Measurements from ENCODE around the gene GNB1.

DNA sequence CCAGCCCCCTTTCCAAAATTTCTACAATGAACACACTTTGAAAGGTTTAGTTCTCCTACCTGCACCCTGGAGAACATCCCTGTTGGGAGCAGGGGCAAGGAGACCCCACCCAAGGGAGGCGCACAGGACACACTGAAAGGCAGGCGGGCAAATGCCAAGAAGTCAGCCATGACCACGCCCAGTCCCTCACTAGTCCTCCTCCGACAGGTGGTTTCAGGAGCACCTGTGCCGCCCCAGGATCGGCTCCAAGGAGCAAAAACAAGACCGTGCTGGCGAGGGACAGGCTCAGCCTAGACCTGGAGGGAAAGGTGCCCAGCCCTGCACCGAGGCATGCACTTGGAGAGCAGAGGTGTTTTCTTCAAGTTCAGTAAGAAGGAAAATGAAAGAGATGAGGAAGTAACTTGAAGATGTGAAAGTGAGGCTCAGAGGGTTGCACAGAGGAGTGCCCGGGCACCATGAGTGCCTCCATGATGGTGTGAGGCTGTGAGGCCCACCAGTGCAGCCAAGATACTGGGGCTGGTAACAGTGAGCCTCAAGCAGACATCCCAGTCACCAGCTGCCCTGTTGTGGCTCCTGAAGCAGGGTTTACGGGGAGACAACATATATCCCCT is 93.1 kb downstream of the GNB1 start:
- TF ChIP-seq, protein P1, sequence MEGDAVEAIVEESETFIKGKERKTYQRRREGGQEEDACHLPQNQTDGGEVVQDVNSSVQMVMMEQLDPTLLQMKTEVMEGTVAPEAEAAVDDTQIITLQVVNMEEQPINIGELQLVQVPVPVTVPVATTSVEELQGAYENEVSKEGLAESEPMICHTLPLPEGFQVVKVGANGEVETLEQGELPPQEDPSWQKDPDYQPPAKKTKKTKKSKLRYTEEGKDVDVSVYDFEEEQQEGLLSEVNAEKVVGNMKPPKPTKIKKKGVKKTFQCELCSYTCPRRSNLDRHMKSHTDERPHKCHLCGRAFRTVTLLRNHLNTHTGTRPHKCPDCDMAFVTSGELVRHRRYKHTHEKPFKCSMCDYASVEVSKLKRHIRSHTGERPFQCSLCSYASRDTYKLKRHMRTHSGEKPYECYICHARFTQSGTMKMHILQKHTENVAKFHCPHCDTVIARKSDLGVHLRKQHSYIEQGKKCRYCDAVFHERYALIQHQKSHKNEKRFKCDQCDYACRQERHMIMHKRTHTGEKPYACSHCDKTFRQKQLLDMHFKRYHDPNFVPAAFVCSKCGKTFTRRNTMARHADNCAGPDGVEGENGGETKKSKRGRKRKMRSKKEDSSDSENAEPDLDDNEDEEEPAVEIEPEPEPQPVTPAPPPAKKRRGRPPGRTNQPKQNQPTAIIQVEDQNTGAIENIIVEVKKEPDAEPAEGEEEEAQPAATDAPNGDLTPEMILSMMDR (IDR thresholded peaks at IDR 0.05; ENCODE audit: low read length), result no peak
- no peak for TF ChIP-seq EZH2 (IDR thresholded peaks at IDR 0.05; ENCODE audit: borderline replicate concordance, low read length)
